GM12875 (cell line): ENCODE data around the gene ROGDI.

Experiments used
- H3K4me3 ChIP-seq: one replicate; pipeline ENCODE4 v1.5.1; 2011; ENCODE audit warnings: low read depth, low read length, control low read depth
- TF ChIP-seq, protein P1 (sequence below): IDR thresholded peaks from 2 replicates; pipeline ENCODE4 v1.5.1; 2011; ENCODE audit warnings: low read depth, mild to moderate bottlenecking, control low read depth, inconsistent platforms, low read length, moderate library complexity, borderline replicate concordance; ENCODE audit not compliant: insufficient read depth

The ROGDI gene

DNA sequence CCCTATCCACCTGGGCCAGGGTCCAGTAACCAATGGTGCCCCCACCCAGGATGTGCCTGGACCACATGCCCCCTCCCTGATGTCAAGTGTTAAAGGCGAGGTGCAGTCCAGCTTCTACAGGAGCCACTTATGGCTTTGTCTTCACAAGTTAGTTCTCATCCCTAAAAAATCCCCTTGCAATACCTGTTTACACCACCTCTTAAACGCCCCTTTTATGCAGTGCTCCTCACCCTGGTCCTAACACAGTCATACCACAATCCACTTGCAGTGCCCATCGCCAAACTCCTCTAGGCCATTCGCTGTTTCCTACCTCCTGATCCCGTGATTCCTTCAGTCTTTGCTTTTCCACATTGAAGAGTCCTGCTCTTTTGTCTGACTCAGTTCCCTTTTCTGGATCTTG is 37.5 kb upstream of the ROGDI start:
- TF ChIP-seq, protein P1, sequence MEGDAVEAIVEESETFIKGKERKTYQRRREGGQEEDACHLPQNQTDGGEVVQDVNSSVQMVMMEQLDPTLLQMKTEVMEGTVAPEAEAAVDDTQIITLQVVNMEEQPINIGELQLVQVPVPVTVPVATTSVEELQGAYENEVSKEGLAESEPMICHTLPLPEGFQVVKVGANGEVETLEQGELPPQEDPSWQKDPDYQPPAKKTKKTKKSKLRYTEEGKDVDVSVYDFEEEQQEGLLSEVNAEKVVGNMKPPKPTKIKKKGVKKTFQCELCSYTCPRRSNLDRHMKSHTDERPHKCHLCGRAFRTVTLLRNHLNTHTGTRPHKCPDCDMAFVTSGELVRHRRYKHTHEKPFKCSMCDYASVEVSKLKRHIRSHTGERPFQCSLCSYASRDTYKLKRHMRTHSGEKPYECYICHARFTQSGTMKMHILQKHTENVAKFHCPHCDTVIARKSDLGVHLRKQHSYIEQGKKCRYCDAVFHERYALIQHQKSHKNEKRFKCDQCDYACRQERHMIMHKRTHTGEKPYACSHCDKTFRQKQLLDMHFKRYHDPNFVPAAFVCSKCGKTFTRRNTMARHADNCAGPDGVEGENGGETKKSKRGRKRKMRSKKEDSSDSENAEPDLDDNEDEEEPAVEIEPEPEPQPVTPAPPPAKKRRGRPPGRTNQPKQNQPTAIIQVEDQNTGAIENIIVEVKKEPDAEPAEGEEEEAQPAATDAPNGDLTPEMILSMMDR, result no peak
- H3K4me3 ChIP-seq, result no peak overlapping the region

DNA sequence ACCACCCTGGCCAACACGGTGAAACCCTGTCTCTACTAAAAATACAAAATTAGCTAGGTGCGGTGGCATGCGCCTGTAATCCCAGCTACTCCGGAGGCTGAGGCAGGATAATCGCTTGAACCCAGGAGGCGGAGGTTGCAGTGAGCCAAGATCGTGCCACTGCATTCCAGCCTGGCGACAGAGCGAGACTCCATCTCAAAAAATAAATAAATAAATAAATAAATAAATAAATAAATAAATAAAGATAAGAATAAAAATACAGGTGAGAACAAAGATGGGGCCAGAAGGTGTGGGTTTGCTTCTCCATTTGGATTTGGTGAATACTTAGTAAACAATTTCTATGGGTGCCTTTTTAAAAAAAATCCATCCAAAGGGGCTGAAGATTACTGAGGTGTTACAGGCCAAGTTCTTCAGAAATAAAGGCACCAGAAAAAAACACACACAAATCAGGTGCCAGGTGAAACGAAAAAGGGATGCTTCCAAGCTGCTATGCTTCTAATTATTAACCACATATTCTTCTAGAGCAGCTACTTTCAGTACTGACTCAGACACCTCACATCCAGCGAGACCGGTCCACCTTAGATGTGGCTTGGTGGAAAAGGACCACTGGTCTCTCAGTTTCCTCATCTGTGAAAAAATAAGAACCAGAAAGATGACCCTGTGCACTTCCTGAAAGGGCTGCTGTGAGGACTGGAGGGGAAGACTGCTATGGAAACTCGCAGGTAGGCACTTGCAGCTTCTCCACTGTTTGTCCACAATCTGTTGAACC is 35.5 kb upstream of the ROGDI start:
- no peak overlapping the region for H3K4me3 ChIP-seq
- TF ChIP-seq, protein P1, result no peak

DNA sequence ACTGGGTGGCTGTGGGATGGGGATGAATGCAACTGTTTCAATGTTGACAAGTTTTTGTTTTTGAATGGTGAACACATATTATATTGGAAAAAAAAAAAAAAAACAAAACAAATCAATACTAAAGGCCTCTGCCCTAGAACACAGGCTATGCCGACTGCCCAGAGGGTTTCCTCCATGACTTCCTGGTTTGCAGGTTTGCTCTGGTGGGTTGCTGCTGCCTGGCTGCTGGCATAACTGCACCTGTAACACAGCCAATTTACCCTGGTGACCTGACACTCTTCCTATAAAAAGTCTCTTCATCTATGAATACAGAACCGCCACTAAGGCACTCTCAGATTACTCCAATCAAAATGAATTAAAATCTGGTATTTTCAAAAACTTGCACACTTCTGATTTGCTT is 34.3 kb upstream of the ROGDI start:
- H3K4me3 ChIP-seq, result no peak overlapping the region
- TF ChIP-seq, protein P1, result no peak

DNA sequence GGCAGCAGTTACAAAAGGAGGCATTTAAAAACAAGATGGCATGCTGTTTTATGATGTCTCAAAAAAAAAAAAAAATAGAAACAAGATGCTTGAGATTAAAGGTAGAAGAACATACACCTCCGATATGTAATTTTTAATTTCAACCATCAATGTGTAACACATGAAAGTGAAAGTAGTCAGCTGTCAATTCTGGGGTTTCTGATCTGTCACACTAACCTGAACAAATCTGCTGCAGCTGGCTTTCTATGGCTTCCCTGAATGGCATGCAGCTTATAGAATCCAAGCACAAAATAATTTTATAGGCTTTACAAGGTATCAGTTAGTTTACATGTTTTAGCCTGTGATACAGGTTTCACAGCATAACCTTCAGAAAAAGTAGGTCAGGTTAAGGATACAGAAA is 31.2 kb upstream of the ROGDI start:
- H3K4me3 ChIP-seq, result no peak overlapping the region
- TF ChIP-seq, protein P1, result no peak

DNA sequence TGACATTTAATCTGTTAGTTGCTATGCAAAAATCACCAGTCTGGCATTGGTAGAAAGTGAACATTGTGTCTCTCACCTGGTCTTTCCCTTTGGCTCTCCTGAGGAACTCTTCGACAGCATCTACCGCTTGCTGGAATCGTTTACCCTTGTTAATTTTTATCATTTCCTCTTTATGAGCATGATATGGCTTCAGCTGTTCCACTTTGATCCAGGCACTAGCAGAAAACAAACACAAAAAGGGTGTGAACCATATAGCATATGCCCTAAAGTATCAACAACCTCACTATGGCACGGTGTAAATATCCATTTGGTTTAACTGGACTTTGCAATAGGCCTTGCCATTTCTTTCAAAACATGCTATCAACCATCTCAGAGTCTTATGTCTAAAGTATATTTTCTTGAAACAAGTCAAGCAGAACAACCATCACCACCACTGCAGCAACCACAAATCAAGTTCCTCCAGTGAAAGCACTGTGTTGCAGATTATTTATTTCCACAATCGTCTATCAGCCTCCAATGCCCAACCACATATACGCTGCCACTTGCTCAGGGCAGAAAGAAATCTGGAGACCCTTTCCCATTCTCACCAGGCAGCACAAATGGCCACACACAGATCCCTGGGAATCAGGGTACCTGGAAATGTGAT is 30.4 kb upstream of the ROGDI start:
- TF ChIP-seq, protein P1, result no peak
- H3K4me3 ChIP-seq, result no peak overlapping the region

DNA sequence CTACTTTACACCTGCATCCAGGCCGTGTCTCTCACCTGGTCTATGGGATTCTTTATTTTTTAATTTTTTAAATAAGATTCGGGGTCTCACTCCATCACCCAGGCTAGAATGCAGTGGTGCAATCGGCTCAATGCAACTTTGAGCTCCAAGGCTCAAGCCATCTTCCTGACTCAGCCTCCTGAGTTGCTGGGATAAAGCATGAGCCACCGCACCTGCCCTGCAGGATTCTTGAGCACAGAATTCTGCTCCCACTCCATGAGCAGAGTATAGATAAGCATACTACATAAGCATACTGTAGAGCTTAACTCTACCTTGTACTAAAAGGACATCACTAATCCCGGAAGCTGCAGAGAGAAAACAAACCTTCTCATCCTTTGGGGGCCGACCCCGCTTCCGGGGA is 29.2 kb upstream of the ROGDI start:
- TF ChIP-seq, protein P1, result no peak
- no peak overlapping the region for H3K4me3 ChIP-seq

DNA sequence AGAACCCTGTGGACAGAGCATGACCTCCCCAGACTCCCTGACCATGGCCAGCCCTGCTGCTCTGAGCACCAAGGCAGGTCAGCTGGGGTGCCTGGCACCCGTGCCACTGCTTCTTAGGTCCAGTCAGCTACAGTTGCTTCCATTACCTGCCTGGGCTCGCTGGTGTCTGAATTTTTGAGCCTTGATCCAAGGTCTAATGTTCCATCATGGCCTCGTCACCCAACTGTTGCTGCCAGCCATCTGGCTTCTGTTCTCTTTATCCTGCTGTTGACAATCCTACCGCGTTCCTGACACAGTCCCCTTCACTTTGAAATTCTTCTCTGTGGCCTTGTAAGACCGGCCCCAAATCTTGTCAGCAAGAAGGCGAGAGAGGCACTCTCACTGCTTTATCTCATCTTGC is 28.0 kb upstream of the ROGDI start:
- no peak overlapping the region for H3K4me3 ChIP-seq
- TF ChIP-seq, protein P1, result no peak
